MM.1S (cell line): ENCODE results near the gene RAB9A.
"Not testable (repeated sequence)": the region's sequence is repeated elsewhere in the genome, so short reads cannot be mapped to it uniquely, and the experiment has no call there.

Source experiments
- DNase-seq: peaks from one replicate; pipeline ENCODE4 v3.0.0-alpha.2; 2015
- H2AFZ ChIP-seq: fragments of 300-600 bp; sonication (generic); 2 replicates; pipeline ENCODE4 v1.6.0; 2016; ENCODE audit warnings: antibody characterized with exemption, low read length
- H3F3A ChIP-seq: fragments of 300-600 bp; sonication (generic); 2 replicates; pipeline ENCODE4 v1.6.1; 2016; ENCODE audit warnings: mild to moderate bottlenecking, antibody characterized with exemption, low read length, moderate library complexity, mixed read lengths; ENCODE audit not compliant: insufficient read depth
- H3K27ac ChIP-seq: fragments of 300-600 bp; sonication (generic); 2 replicates; pipeline ENCODE4 v1.5.1; 2016; ENCODE audit warnings: mild to moderate bottlenecking, low read length
- H3K27me3 ChIP-seq: fragments of 300-600 bp; sonication (generic); replicated peaks from 2 replicates; pipeline ENCODE4 v1.6.0; 2016; ENCODE audit warnings: low read length; ENCODE audit not compliant: insufficient read depth
- H3K36me3 ChIP-seq: fragments of 300-600 bp; sonication (generic); replicated peaks from 2 replicates; pipeline ENCODE4 v1.6.1; 2016; ENCODE audit warnings: mild to moderate bottlenecking, low read length, mixed read lengths; ENCODE audit not compliant: insufficient read depth
- H3K4me1 ChIP-seq: fragments of 300-600 bp; sonication (generic); 2 replicates; pipeline ENCODE4 v1.6.1; 2016; ENCODE audit warnings: low read length, mixed read lengths
- H3K4me2 ChIP-seq: fragments of 300-600 bp; sonication (generic); 2 replicates; pipeline ENCODE4 v1.6.0; 2016; ENCODE audit warnings: low read depth, low read length
- H3K4me3 ChIP-seq: fragments of 300-600 bp; sonication (generic); 2 replicates; pipeline ENCODE4 v1.5.1; 2016; ENCODE audit warnings: low read length, mixed read lengths
- H3K79me2 ChIP-seq: fragments of 300-600 bp; sonication (generic); 2 replicates; pipeline ENCODE4 v1.6.1; 2016; ENCODE audit warnings: mixed run types, low read length, mixed read lengths
- H3K9ac ChIP-seq: fragments of 300-600 bp; sonication (generic); 2 replicates; pipeline ENCODE4 v1.6.1; 2016; ENCODE audit warnings: low read length, mixed read lengths
- H3K9me2 ChIP-seq: fragments of 300-600 bp; sonication (generic); replicated peaks from 2 replicates; pipeline ENCODE4 v1.6.1; 2016; ENCODE audit warnings: mild to moderate bottlenecking, low read length, mixed read lengths; ENCODE audit not compliant: insufficient read depth
- H3K9me3 ChIP-seq: fragments of 300-600 bp; sonication (generic); replicated peaks from 2 replicates; pipeline ENCODE4 v1.6.1; 2016; ENCODE audit warnings: mild to moderate bottlenecking, low read length, mixed read lengths; ENCODE audit not compliant: insufficient read depth
- H4K20me1 ChIP-seq: fragments of 300-600 bp; sonication (generic); 2 replicates; pipeline ENCODE4 v1.6.1; 2016; ENCODE audit warnings: mild to moderate bottlenecking, low read length, moderate library complexity, mixed read lengths; ENCODE audit not compliant: insufficient read depth
- CTCF ChIP-seq: fragments of 300-600 bp; sonication (generic); IDR thresholded peaks from 2 replicates; pipeline ENCODE4 v1.5.1; 2016; ENCODE audit warnings: antibody characterized with exemption, low read length, mixed read lengths
- EZH2 ChIP-seq: fragments of 300-600 bp; sonication (generic); optimal IDR thresholded peaks from 2 replicates; pipeline ENCODE3; 2017; ENCODE audit warnings: low read depth, mild to moderate bottlenecking, antibody characterized with exemption, low read length, mixed read lengths
- EZH2phosphoT487 ChIP-seq: fragments of 300-600 bp; sonication (generic); IDR thresholded peaks from 2 replicates; pipeline ENCODE4 v1.6.1; 2018; ENCODE audit warnings: antibody characterized with exemption, low read length

Gene RAB9A

GRCh38 chrX:13676885-13677284, 12.0 kb upstream of the RAB9A start:
- no peak overlapping the region for H3K4me2 ChIP-seq
- no peaks in the 10 kb centered on the region for H3K36me3 ChIP-seq
- no peak overlapping the region for H3K9ac ChIP-seq
- no peaks in the 10 kb centered on the region for H3K9me2 ChIP-seq
- TF ChIP-seq EZH2 = no peak
- no peak for TF ChIP-seq CTCF
- TF ChIP-seq EZH2phosphoT487 = no peak
- no peaks in the 10 kb centered on the region for H3F3A ChIP-seq
- H4K20me1 ChIP-seq = no peaks in the 10 kb centered on the region
- no peaks in the 10 kb centered on the region for H3K4me1 ChIP-seq
- H3K27me3 ChIP-seq = no peaks in the 10 kb centered on the region
- DNase-seq = no peak
- H2AFZ ChIP-seq = no peak overlapping the region
- no peak overlapping the region for H3K4me3 ChIP-seq
- no peaks in the 10 kb centered on the region for H3K79me2 ChIP-seq
- H3K9me3 ChIP-seq = no peaks in the 10 kb centered on the region
- no peak overlapping the region for H3K27ac ChIP-seq

GRCh38 chrX:13679700-13680099, 9.2 kb upstream of the RAB9A start:
- H3K9me3 ChIP-seq, H3K9ac ChIP-seq, H3K4me1 ChIP-seq, H3F3A ChIP-seq, H3K27ac ChIP-seq, DNase-seq, H2AFZ ChIP-seq, H3K36me3 ChIP-seq, H3K4me3 ChIP-seq, H4K20me1 ChIP-seq, H3K4me2 ChIP-seq, H3K79me2 ChIP-seq, H3K27me3 ChIP-seq, H3K9me2 ChIP-seq: not testable (repeated sequence)

- Histone ChIP-seq H3F3A (no peaks in the 10 kb centered on the region), H3K9ac (no peak overlapping the region), H2AFZ (no peak overlapping the region), H4K20me1 (no peaks in the 10 kb centered on the region), H3K4me2 (no peak overlapping the region), H3K9me2 (no peaks in the 10 kb centered on the region), H3K4me1 (no peaks in the 10 kb centered on the region), H3K4me3 (no peak overlapping the region), H3K9me3 (no peaks in the 10 kb centered on the region), H3K79me2 (no peaks in the 10 kb centered on the region), H3K27ac (no peak overlapping the region), H3K36me3 (no peaks in the 10 kb centered on the region), H3K27me3 (no peaks in the 10 kb centered on the region)
- DNase-seq = no peak
- TF ChIP-seq EZH2phosphoT487 (no peak), EZH2 (no peak), CTCF (no peak)
Measured at GRCh38 chrX:13681595-13681994, 7.3 kb upstream of the RAB9A start.

DNA sequence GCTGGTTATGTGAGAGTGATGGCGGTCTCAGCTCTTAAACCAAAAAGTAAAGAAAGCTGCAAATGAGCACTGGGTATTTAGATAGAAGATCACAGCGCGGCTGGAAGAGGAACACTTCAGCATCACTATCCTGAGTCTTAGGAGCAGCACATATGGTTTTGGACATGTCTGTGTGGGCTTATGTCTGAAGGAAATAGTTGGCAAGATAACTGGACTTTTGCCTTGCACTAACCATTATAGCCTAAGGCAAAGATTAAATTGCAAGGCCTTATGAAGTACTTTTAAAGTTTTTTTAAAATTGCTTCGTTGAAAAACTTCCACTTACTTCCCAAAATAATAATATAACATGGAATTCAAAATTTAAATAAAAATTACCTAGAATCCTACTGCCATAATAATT, 4.6 kb upstream of the RAB9A start:
- DNase-seq = no peak
- H3K36me3 ChIP-seq = no peaks in the 10 kb centered on the region
- H2AFZ ChIP-seq = no peak overlapping the region

More for the DNA sequence above, 4.6 kb upstream of the RAB9A start:
- Histone ChIP-seq H3K4me1 (peaks cover 6% of the 10 kb centered on the region; the same call in 1 of the 2 replicates), H3K79me2 (peaks cover 5% of the 10 kb centered on the region), H3K9me2 (no peaks in the 10 kb centered on the region), H4K20me1 (no peaks in the 10 kb centered on the region), H3K4me2 (no peak overlapping the region), H3F3A (no peaks in the 10 kb centered on the region), H3K27me3 (no peaks in the 10 kb centered on the region), H3K9ac (no peak overlapping the region), H3K9me3 (no peaks in the 10 kb centered on the region), H3K27ac (no peak overlapping the region), H3K4me3 (no peak overlapping the region)
- TF ChIP-seq EZH2 (no peak), CTCF (no peak), EZH2phosphoT487 (no peak)
